ENCODE data around the gene CENPB.
A peak's percentile ranks its signal among the peaks of the same experiment; 100 is the strongest.
"Not testable (repeated sequence)": the region's sequence is repeated elsewhere in the genome, so short reads cannot be mapped to it uniquely, and the experiment has no call there.

The CENPB gene

GRCh38 chr20:3811467-3812258, 25.1 kb upstream of the CENPB start:
- peak; percentile 78 to 90 for DNase-seq (ENCODE audit: low read depth in 2 of 2)

- no peak for DNase-seq (ENCODE audit: low read depth in 2 of 2)
Measured at GRCh38 chr20:3808544-3808943, 22.0 kb upstream of the CENPB start.

DNA sequence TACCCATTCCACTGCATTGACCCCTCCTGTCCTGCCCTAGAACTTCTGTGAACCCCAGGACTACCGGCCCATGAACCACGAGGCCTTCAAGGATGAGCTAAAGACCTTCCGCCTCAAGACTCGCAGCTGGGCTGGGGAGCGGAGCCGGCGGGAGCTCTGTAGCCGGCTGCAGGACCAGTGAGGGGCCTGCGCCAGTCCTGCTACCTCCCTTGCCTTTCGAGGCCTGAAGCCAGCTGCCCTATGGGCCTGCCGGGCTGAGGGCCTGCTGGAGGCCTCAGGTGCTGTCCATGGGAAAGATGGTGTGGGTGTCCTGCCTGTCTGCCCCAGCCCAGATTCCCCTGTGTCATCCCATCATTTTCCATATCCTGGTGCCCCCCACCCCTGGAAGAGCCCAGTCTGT, 18.2 kb upstream of the CENPB start:
- no peak for DNase-seq (ENCODE audit: low read depth in 2 of 2)

DNA sequence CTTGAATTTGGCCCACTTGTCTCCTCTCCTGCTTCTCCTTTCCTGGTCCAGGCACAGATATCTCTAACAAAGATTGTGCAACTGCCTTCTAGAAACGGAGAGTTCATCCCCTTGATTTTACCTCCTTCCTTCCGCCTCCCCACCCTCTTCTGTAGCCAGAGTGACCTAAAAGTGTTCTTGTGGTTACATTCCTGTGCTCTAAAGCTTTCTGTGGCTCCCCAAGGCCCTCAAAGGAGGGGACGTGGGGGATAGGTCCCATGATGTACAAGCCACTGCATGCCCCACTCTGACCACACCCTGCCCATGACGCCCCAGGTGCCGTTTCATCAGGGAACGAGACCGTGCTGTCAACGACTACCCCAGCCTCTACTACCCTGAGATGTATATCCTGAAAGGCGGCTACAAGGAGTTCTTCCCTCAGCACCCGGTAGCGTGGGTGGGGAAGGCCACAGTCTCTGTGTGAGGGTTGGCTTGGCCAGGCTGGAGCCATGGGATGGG, 17.8 kb upstream of the CENPB start:
- no peak for DNase-seq (ENCODE audit: low read depth in 2 of 2)

GRCh38 chr20:3803854-3804253, 17.3 kb upstream of the CENPB start:
- no peak for DNase-seq (ENCODE audit: low read depth in 2 of 2)

GRCh38 chr20:3803289-3803688, 16.7 kb upstream of the CENPB start:
- DNase-seq (ENCODE audit: low read depth in 2 of 2): no peak

DNA sequence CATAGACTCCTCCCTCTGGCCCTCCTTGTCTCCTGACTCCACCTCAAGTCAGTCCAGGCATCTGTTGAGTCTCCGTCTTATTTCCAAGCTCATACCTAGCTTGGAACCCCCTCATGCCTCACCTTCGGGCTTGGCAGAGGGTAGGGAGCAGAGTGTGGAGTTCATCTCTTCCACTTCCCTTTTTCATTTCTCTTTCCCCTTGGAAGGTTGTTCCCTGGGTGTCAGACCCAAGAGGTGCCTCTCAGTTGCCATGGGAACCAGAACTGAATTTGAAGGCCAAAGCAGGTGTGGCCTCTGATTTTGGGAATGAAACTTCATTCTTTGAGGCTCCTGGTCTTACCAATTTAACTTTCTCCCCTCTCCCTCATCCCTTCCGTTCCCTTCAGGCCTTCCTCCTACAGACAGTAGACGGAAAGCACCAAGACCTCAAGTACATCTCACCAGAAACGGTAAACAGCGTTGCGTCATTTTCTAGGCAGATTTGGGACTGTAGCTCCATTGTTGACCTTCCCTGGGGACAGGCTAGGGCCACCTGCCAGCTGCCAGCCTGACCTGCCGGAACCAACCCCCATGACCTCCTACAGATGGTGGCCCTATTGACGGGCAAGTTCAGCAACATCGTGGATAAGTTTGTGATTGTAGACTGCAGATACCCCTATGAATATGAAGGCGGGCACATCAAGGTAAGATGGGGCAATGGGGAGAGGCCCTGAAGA, 16.1 kb upstream of the CENPB start:
- no peak for DNase-seq (ENCODE audit: low read depth in 2 of 2)

DNA sequence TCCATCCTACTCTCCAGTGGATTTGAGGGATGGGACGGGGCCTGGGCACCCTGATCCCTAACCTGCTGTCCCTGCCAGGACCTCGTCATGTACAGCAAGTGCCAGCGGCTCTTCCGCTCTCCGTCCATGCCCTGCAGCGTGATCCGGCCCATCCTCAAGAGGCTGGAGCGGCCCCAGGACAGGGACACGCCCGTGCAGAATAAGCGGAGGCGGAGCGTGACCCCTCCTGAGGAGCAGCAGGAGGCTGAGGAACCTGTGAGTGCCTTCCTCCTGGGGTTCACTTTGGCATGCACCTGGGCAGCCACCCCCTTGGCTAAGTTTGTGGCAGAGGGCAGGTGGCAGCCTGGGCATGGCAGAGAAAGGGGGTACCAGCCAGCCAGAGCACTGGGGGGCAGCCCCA, 15.3 kb upstream of the CENPB start:
- no peak for DNase-seq (ENCODE audit: low read depth in 2 of 2)

- DNase-seq (ENCODE audit: low read depth in 2 of 2): no peak
Measured at GRCh38 chr20:3801299-3801698, 14.8 kb upstream of the CENPB start.

DNA sequence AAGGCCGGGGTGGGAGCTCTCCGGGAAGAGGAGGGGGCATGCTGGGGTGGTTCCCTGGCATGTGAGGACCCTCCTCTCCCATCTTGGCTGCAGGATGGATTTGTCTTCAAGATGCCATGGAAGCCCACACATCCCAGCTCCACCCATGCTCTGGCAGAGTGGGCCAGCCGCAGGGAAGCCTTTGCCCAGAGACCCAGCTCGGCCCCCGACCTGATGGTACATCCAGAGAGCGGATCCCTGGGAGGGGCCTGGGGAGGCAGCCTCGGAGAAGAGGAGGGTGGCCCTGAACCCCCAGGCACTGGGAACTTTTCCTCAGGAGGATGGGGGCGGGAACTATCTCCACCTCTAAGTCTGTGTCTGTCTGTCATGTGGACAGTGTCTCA, 14.3 kb upstream of the CENPB start:
- no peak for DNase-seq (ENCODE audit: low read depth in 2 of 2)

- no peak for DNase-seq (ENCODE audit: low read depth in 2 of 2)
Measured at GRCh38 chr20:3800256-3800877, 13.8 kb upstream of the CENPB start.

- no peak for DNase-seq (ENCODE audit: low read depth in 2 of 2)
Measured at GRCh38 chr20:3798908-3799248, 12.3 kb upstream of the CENPB start.

- DNase-seq (ENCODE audit: low read depth in 2 of 2): no peak
Measured at GRCh38 chr20:3798373-3798768, 11.8 kb upstream of the CENPB start.

DNA sequence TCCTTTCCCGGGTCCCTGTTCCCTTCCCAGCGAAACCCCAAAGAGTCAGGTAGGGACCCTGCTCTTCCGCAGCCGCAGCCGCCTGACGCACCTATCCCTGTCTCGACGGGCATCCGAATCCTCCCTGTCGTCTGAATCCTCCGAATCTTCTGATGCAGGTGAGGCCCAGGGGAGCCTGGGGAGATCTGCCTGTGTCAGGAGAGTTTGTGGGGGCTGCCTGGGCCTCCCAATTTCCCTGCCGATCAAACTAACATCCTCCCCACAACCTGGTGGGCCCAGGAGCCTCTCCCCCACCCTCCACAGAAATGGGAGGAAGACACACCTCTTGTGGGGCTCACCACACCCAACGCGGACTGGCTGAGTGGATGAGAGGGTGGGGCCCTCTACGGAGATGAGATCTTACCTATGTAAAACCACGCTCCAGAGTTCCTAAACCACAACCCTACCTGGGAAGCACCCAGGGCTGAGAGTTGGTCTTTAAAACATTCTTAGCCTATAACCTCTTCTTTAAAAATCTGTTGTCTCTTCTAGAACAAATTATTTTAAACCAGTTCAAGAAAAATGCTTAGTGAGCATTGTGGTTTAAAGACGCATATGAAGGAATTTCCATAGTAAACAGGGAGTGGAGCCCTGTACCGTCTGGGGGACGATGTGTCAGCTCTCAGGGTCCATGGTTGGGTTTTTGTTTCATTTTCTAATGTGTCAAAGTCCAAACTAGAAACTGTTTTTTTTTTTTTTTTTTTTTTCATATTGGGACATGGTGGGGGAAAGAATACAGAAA, 11.2 kb upstream of the CENPB start:
- no peak for DNase-seq (ENCODE audit: low read depth in 2 of 2)

GRCh38 chr20:3797226-3797545, 10.6 kb upstream of the CENPB start:
- DNase-seq (ENCODE audit: low read depth in 2 of 2): no peak

DNA sequence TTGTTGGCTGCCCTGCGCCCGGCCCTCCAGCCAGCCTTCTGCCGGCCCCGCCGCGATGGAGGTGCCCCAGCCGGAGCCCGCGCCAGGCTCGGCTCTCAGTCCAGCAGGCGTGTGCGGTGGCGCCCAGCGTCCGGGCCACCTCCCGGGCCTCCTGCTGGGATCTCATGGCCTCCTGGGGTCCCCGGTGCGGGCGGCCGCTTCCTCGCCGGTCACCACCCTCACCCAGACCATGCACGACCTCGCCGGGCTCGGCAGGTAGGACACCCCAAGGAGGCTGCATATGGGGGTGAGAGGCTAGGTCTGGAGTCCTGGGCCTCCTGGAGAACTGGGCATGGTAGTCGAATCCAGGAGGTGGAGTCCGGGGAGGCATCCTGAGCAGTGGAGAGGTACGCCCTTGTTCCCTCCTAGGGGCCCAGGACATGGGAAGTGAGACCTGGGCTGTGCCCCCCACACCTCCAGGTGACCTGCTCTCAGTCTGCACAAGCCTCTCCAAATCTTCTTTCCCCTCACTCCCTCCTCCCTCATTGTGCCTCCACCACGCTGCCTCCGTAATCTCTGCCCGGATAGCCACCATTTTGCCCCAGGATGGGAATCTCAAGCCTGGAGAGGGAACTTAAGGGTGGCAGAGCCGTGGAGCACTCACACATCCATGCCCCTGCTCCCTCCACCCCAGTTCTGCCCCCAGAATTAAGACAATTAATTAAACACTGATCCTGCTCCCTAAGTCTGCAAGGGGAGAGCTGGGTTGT, 10.1 kb upstream of the CENPB start:
- no peak for DNase-seq (ENCODE audit: low read depth in 2 of 2)

DNA sequence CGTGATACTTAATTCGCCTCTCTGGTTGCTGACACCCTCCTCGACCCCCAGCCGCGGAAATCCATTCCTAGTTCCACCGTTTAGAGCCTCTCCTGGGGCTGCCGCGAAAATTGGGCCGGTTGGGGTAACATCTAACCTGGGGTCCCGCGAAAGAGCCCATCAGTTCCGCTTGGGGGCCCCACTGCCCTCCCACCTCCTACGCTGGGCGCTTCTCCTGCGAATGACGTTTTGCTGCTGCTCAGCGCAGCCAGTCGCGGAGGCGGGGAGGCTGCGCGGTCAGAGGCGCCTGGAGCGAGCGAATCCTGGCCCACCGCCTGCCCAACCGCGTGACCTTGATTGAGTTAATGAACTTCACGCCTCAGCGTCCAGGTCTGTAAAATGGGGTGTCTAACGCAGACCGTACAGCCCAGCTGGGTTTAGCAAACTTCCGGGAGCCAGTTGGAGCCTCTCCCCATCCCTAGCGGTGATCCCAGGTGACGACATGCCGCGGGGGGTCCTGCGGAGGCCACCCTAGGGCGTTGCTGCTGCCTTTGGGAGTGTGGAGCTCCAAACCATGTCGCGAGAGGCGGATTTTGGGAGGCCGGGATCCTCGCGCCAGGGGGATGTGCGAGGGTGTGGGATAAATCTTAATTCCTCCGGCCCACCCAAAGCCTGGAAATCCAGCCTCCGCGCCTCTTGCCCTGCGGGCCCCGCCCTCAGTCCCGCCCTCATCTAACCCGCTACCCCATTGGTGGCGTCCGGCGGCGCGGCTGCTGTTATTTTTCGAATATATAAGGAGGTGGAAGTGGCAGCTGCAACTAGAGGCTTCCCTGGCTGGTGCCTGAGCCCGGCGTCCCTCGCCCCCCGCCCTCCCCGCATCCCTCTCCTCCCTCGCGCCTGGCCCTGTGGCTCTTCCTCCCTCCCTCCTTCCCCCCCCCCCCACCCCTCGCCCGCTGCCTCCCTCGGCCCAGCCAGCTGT, 9.2 kb upstream of the CENPB start, which contains the start of gene CDC25B:
Gene CDC25B, plus strand, starts transcription at position 800 of the 958 bp plus-strand sequence. CDS start 222 bp downstream, outside the sequence.
- DNase-seq (ENCODE audit: low read depth in 2 of 2): peak; percentile 76 to 84

DNA sequence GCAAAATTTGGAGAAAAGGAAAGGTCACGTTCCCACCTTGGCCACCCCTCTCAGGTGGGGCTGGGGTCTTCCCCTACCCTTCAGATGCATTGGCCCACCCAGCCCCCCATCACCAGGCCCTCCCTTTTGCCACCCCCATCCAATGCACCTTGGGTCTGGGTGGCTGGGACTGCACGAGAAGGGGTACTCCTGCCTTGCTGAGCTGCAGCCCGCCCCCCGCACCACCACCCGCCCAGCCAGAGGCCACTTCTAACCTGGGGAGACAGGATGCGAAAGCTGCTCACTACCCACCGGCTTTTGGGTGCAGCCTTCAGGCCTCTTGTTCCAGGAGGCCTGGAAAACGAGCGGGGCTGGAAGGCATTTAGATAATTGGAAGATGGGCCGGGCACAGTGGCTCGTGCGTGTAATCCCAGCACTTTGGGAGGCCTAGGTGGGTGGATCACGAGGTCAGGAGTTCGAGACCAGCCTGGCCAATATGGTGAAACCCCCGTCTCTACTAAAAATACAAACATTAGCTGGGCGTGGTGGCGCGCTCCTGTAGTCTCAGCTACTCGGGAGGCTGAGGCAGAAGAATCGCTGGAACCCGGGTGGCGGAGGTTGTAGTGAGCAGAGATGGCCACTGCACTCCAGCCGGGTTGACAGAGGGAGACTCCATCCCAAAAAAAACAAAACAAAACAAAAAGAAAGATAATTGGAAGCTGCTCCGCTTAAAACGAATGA, 8.3 kb upstream of the CENPB start:
- no peak for DNase-seq (ENCODE audit: low read depth in 2 of 2)

DNA sequence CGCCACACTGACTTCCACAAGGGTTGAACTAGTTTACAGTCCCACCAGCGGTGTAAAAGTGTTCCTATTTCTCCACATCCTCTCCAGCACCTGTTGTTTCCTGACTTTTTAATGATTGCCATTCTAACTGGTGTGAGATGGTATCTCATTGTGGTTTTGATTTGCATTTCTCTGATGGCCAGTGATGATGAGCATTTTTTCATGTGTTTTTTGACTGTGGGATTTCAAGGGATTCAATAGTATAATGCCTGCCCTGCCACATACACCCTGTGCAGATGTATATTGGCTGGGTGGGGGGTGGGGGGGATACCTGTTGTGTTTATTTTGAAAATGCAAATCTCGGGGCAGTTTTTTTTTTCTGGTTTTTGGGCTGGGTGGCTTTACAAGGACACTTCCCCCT, 7.6 kb upstream of the CENPB start:
- not testable (repeated sequence) for DNase-seq (ENCODE audit: low read depth in 2 of 2)

GRCh38 chr20:3789201-3789600, 2.7 kb upstream of the CENPB start:
- DNase-seq (ENCODE audit: low read depth in 2 of 2): not testable (repeated sequence)

Data from stimulated activated CD8-positive, alpha-beta memory T cell treated with anti-CD3 and anti-CD28 coated beads, Interleukin-2, amount 100 ng/mL, for 1 hour (primary cell).